ENCODE measurements around the gene MRPS26.
"Not testable (repeated sequence)": the region's sequence is repeated elsewhere in the genome, so short reads cannot be mapped to it uniquely, and the experiment has no call there.

The MRPS26 gene

GRCh38 chr20:3045816-3046676 lies at the start of gene MRPS26:
MRPS26 (plus strand) TSS chr20:3046052; CDS start chr20:3046069, 17 bp downstream.
- DNase-seq (ENCODE audit: low spot score), result peak; percentile 89

- DNase-seq (ENCODE audit: low spot score), result no peak
Observed at GRCh38 chr20:2998728-2999127, 47.1 kb upstream of the MRPS26 start.

- peak; percentile 9 for DNase-seq (ENCODE audit: low spot score)
Observed at GRCh38 chr20:3000852-3001523, 44.9 kb upstream of the MRPS26 start.

GRCh38 chr20:3003416-3003815 lies 42.4 kb upstream of the MRPS26 start:
- no peak for DNase-seq (ENCODE audit: low spot score)

GRCh38 chr20:3010985-3011723 lies 34.7 kb upstream of the MRPS26 start:
- DNase-seq (ENCODE audit: low spot score), result no peak

- DNase-seq (ENCODE audit: low spot score), result no peak
Observed at GRCh38 chr20:3011752-3012151, 34.1 kb upstream of the MRPS26 start.

GRCh38 chr20:3013771-3014170 lies 32.1 kb upstream of the MRPS26 start:
- DNase-seq (ENCODE audit: low spot score), result no peak

- no peak for DNase-seq (ENCODE audit: low spot score)
Observed at GRCh38 chr20:3014179-3014578, 31.7 kb upstream of the MRPS26 start.

GRCh38 chr20:3014662-3015061 lies 31.2 kb upstream of the MRPS26 start:
- DNase-seq (ENCODE audit: low spot score), result no peak

- DNase-seq (ENCODE audit: low spot score), result not testable (repeated sequence)
Observed at GRCh38 chr20:3015302-3015701, 30.6 kb upstream of the MRPS26 start.

- DNase-seq (ENCODE audit: low spot score), result no peak
Observed at GRCh38 chr20:3021327-3021726, 24.5 kb upstream of the MRPS26 start.

- no peak for DNase-seq (ENCODE audit: low spot score)
Observed at GRCh38 chr20:3021777-3022176, 24.1 kb upstream of the MRPS26 start.

- DNase-seq (ENCODE audit: low spot score), result not testable (repeated sequence)
Observed at GRCh38 chr20:3022559-3023490, 23.0 kb upstream of the MRPS26 start.

GRCh38 chr20:3027987-3028386 lies 17.9 kb upstream of the MRPS26 start:
- DNase-seq (ENCODE audit: low spot score), result no peak

- no peak for DNase-seq (ENCODE audit: low spot score)
Observed at GRCh38 chr20:3031524-3032147, 14.2 kb upstream of the MRPS26 start.

- DNase-seq (ENCODE audit: low spot score), result no peak
Observed at GRCh38 chr20:3032624-3033023, 13.2 kb upstream of the MRPS26 start.

- no peak for DNase-seq (ENCODE audit: low spot score)
Observed at GRCh38 chr20:3037654-3038053, 8.2 kb upstream of the MRPS26 start.

GRCh38 chr20:3038454-3038853 lies 7.4 kb upstream of the MRPS26 start:
- DNase-seq (ENCODE audit: low spot score), result no peak

GRCh38 chr20:3039426-3039825 lies 6.4 kb upstream of the MRPS26 start:
- no peak for DNase-seq (ENCODE audit: low spot score)

- no peak for DNase-seq (ENCODE audit: low spot score)
Observed at GRCh38 chr20:3040086-3040485, 5.8 kb upstream of the MRPS26 start.

- no peak for DNase-seq (ENCODE audit: low spot score)
Observed at GRCh38 chr20:3041854-3042409, 3.9 kb upstream of the MRPS26 start.

Data from LoVo (cell line).